ENCODE data around the gene HENMT1.

HENMT1 gene

DNA sequence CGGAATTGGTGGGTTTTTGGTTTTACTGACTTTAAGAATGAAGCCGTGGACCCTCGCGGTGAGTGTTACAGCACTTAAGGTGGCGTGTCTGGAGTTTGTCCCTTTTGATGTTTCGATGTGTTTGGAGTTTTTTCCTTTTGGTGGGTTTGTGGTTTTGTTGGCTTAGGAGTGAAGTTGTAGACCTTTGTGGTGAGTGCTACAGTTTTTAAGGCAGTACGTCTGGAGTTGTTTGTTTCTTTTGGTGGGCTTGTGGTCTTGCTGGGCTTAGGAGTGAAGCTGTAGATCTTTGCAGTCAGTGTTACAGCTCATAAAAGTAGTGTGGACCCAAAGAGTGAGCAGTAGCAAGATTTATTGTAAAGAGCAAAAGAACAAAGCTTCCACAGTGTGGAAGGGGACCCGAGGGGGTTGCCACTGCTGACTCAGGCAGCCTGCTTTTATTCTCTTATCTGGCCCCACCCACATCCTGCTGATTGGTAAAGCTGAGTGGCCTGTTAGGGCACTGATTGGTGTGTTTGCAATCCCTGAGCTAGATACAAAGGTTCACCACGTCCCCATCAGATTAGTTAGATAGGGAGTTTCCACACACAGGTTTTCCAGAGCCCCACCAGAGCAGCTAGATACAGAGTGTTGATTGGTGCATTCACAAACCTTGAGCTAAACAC, 20.9 kb downstream of the HENMT1 start:
- H3K27ac ChIP-seq: no peak overlapping the region

DNA sequence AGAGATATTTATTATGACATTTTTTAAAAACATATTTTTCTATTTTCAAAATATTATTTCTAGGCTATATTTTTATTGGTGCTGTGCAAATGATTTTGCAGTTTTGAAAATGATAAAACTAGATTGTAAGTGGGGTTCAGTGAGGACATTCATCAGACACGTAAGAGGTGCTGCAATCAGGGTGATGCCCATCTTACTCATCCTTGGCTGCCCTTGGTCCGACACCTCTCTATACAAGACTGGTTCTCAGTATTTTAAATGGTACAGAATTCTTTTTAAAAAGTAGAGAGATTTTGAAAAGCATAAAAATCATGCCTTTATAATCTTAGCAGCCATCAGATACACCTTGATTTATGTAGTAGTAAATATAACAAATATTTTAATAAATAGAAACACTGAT, 24.0 kb downstream of the HENMT1 start:
- Histone ChIP-seq H3K4me3 (no peak overlapping the region), H3K27ac (no peak overlapping the region)

More for the DNA sequence above, 20.9 kb downstream of the HENMT1 start:
- H3K4me3 ChIP-seq: no peak overlapping the region

DNA sequence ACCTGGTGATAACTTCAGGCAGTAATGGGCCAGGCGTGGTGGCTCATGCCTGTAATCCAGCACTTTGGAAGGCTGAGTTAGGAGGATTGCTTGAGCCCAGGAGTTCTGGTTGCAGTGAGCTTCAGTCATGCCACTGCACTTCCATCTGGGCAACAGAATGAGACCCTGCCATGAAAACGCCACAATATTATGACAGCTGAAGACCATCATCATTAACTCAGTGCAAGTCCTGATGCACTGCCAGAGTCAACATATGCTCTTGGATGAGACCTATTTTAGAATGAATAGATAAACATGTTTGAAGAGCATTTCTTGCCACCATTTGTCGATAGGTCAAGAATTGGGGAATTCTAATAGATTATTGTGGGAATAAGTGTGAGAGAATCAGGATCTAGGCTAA, 26.4 kb downstream of the HENMT1 start:
- Histone ChIP-seq H3K4me3 (no peak overlapping the region), H3K27ac (no peak overlapping the region)

DNA sequence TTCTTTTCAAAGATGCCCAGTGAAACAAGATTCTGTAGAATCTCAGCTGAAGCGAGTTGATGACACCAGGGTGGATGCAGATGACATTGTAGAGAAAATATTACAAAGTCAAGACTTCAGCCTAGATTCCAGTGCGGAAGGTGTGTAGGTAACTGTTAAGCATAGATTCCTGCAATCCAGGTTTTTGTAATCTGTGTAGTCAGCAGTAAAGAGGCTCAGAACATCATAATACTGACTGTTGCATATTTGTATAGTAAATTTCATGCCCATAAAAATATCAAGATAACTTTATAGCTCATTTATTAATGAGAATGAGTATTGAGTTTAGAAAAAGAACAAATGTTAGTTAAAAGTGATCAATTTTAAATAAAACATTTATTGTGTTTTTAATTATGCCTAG, 32.2 kb downstream of the HENMT1 start:
- H3K27ac ChIP-seq: no peak overlapping the region
- no peak overlapping the region for H3K4me3 ChIP-seq

DNA sequence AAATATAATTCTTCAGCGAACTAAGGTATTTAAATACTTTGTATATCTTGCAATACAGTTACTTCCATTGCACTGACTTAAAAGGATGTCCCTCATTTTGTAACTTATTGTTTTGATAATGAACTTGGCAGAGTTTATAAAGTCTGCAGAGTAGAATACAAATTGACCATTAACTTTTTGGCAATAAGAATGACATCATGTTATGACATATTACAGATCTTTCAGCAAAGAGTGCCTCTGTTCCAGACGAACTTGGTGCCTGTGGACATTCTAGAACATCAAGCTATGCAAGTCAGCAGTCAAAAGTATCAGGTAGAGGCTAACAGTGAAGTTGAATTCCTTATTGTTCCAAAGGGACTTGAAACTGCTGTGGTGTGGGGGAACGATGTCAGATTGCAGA, 32.9 kb downstream of the HENMT1 start:
- no peak overlapping the region for H3K4me3 ChIP-seq
- no peak overlapping the region for H3K27ac ChIP-seq

DNA sequence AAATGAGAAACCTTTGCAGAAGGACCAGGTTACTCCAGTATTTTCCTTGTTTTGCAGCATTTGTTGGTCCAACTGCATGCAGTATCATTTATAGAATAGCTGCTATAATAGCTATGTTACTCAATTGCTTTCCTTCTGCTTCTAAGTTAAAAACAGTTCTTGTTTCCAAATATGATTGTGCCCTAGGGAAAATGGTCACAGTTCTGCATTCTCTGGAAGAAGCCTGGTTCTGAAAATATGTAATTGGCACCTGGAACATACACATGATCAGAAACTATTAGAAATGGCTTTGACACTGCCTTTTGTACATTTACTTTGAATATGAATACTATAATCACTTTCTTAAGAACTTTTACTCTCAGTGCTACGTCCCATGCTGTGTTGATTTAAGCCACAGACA, 33.6 kb downstream of the HENMT1 start:
- Histone ChIP-seq H3K4me3 (no peak overlapping the region), H3K27ac (no peak overlapping the region)

DNA sequence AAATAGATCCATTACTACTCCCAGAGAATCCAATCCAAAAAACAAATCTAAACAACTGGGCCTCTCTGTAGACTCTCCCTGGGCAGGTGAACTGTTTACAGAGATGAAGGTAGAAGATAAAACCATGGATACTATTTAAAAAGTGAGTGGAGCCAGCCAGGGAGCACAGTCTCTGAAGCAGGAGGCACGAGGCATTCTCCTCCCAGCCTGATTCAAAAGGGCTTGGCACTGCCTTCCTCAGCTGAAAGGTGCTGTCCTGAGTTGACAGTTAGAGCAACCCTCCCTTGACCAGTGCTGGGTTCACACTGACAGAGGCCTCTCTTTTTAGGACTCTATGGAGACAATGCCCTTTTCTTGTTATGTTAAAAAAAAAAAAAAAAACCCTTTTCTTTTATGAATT, 36.8 kb downstream of the HENMT1 start:
- H3K27ac ChIP-seq: no peak overlapping the region
- H3K4me3 ChIP-seq: no peak overlapping the region

DNA sequence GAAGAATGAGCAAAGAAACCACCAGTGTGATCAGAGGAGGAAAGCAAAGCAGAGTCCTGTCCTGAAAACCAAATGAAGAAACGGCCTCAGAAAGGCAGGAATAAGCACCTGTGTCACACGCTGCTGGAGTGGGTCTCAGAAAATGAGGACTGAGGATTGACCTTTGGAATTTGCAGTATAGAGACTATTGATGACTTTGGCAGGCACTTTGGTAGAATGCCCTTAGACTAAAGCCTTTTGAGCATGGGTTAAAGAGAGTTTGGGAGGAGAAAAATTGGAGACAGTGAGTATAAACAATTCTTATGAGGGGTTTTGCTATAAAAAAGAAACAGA, 43.2 kb downstream of the HENMT1 start:
- Histone ChIP-seq H3K27ac (no peak overlapping the region), H3K4me3 (no peak overlapping the region)

DNA sequence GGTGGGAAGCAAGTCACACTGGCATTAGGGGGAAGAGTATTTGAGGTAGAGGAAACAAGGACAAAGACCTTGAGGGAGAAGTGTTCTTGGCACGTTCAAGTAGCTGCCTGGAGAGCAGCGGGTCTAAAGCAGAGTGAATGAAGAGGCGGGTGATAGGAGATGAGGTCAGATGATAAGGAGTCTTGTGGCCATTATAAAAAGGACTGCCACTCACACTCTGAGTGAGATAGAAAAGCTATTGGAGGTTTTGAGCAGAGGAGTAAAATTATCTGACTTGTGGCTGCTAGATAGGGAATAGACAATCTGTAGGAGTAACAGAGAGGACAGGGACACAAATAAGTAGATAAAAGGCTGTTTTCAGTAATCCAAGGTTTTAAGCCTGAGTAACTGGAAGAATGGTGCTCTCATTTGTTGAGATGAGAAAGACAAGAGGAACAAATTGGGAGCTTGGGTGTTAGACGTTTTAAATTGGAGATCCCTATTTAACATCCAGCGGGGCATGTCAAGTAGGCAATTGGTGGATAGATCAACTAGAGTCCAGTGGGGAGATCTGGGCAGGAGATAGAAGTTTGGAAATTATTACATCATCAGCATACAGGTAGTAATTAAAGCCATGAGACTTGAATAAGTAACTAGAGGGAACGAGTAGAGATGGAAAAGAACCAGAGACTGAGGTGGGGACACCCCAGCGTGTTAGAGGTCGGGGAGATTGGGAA, 43.7 kb downstream of the HENMT1 start:
- Histone ChIP-seq H3K27ac (no peak overlapping the region), H3K4me3 (no peak overlapping the region)

DNA sequence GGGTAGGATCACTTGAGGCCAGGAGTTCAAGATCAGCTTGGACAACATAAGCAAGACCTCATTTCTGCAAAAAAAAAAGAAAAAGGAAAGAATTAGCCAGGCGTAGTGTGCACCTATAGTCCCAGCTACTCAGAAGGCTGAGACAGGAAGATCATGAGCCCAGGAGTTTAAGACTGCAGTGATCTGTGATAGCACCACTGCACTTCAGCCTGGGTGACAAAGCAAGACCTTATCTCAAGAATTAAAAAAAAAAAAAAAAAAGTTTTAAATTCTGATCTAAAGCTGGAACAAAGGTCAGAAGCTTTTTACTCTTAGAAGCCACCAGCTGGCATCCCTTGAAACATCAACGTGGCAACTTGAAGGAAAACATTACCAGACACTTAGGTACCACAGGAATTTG, 45.3 kb downstream of the HENMT1 start:
- Histone ChIP-seq H3K27ac (no peak overlapping the region), H3K4me3 (no peak overlapping the region)

DNA sequence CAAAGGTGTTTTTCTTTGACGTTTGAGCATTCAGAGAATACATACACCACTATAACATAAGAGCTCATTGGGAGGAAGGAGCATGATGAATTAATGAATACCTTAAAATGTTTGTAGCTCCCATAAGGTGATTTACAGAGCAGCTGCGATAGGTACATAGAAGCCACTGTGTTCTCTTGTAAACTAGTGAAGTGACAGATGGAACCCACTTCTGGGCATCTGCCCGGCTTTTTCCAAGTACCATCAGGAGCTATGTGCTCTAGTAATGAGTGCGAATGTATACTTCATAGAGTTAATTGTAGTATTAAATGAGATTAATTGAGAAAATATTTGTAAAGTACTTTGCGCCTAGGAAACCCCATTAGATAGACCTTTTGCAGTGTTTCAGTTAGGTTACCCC, 48.4 kb downstream of the HENMT1 start:
- no peak overlapping the region for H3K27ac ChIP-seq

DNA sequence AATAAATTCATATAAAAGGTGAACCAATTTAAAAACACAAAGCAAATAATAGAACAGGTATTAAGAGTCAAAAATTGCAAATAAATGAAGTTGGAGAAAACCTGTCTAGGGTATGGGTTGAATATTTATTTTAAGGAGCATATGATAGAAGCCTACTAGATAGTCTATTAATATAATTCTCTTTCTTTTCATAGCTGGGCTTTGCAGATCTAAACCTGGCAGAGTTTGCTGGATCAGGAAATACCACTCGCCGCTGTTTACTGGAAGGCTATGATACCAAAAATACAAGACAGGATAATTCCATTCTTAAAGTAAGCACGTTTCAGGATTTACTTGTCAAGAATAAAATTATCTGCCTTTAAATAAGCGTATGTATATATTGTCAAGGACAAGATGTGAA, 48.9 kb downstream of the HENMT1 start:
- Histone ChIP-seq H3K27ac (no peak overlapping the region), H3K4me3 (no peak overlapping the region)

More for the DNA sequence above, 48.4 kb downstream of the HENMT1 start:
- no peak overlapping the region for H3K4me3 ChIP-seq

DNA sequence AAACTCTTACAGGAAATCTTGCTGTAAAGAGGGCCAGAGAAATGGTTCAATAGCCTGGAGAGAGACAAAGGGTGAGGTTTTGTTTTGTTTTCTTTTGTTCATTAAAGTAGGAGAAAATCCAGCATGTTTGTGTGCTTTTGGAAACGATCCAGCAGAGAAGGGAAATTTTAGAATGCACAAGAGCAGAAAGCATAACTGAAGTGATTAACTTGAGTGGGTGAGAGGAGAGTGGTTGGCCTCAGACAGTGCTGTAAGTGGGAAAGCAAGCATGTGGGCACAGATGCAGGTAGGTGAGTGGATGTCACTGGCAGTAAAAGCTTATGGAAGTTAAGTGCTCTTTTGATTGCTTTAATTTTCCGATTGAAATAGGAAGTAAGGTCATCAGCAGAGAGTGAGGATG, 50.8 kb downstream of the HENMT1 start:
- Histone ChIP-seq H3K27ac (no peak overlapping the region), H3K4me3 (no peak overlapping the region)

DNA sequence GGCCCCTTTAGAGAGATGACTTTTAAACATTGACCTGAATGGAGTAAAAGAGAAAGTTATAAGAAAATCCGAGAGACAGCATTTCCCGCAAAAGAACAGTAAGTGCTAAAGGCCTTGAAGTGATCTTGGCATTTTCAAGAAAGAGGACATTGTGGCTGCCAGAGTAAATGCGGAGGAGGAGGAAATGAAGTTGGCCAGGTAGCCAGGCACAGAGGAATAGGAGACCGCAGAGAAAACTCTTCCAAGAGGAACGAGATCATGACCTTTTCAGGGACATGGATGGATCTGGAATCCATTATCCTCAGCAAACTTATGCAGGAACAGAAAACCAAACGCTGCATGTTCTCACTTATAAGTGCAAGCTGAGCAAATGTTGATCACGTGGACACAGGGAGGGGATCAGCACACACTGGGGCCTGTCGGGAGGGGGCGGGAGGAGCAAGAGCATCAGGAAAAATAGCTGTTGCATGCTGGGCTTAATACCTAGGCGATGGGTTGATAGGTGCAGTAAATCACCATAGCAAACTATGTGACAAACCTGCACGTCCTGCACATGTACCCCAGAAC, 51.3 kb downstream of the HENMT1 start:
- H3K27ac ChIP-seq: peak overlapping the region in 7 of 21 experiments; percentile 3 to 73 (median 19)
- no peak overlapping the region for H3K4me3 ChIP-seq

DNA sequence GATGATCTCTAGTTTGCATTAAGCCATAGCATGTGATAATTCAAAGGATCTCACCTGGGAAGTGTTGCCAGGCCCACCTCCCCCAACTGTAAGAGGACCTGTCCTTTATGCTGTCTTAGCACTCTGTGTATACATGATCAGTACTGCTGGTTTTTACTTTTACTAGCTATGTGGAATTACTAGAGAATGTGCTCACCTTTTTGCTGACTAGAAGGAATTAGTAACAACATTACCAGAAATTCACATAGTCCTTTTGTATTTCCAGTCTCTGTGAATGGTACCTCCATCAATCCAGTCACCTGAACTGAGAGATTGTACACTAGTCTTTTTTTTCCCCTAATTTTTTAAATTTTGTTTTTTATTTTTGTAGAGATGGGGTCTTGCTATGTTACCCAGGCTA, 54.4 kb downstream of the HENMT1 start:
- Histone ChIP-seq H3K4me3 (no peak overlapping the region), H3K27ac (no peak overlapping the region)

DNA sequence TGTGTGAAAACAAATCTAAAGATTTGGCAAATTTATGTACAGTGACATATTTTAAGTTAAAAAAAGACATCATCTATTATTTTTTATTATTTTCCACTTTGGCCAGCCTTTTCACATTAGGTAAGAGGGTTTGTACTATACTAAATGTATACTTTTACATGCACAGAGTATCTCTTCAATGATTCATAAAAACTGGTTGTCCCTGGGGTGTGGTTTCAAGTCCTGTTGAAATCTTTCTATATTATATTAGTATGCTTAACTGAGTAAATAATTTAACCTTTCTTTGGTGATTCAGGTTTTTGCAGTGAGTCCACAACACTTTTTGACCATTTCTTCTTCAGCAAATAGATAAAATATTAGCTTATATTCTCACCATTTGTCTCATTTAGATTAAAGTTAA, 55.3 kb downstream of the HENMT1 start:
- H3K4me3 ChIP-seq: no peak overlapping the region

DNA sequence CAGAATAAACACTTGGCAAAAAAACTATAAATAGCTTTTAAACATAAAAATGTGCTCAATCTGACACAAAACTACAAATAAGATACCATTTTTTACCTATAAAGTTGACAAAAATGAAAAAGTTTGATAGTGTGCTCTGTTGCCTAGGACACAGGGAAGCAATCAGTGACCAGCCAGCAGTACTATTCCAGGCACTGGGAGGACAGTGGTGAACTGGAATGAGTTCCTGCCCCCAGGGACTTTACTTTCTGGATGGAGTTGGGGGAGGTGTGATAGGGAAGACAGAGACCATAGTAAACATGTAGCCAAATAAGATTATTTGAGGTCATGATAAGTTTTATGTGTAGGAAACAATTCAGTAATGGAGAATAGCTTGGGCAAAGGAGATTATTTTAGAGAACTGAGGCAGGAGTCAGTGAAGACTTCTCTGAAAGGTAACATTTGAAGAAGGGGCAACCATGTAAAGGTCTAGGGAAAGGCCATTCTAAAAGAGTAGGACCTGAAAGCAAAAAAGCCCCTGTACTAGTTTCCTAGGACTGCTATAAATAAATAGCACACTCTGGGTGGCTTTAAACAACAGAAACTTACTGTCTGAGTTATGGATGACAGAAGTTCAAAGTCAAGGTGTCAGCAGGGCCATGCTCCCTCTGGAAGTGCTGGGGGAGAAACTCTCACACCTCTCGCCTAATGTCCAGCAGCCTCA, 59.0 kb downstream of the HENMT1 start:
- no peak overlapping the region for H3K4me3 ChIP-seq
- H3K27ac ChIP-seq: no peak overlapping the region

More for the DNA sequence above, 55.3 kb downstream of the HENMT1 start:
- no peak overlapping the region for H3K27ac ChIP-seq

DNA sequence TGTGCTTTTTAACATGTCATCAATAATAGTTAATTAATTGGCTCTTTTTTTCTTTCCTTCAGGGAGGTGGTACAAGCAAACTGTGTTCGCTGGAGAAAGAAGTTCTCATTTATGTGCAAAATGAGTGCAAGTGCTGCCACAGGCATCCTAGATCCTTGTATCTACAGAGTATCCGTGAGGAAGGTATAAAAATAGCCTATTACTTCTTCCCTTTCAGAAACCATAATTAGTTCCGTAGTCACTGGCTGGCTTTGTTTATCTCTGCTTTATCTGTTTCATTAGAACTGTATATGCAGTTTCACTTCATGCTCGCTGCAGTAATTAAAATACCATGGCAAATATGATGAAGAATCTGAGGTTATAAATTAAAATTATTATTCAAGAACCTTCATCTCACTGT, 60.4 kb downstream of the HENMT1 start:
- no peak overlapping the region for H3K27ac ChIP-seq
- no peak overlapping the region for H3K4me3 ChIP-seq

DNA sequence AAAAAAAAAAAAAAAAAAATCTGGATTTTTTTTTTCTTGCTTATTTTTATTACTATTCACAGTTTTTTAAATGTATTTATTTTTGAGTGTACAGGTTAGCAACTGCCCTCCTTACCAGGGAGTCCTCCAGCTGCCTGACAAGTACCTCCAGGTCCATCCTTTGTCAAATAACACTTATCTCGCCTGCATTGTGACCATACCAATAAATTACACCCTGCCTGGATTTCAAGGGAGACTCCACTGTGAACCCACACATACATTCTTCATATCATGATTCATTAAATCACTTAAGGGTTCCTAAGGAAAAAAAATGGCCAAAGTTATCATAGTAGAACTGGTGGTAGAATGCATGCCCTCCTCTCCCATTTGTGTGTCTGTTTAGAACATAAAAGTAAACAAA, 62.6 kb downstream of the HENMT1 start:
- Histone ChIP-seq H3K4me3 (no peak overlapping the region), H3K27ac (no peak overlapping the region)

Measured in skin epidermis (tissue), 12 donors.